ENCODE results near the gene RAB11FIP3. TPM values are rescaled to one million over a fixed set of nuclear protein-coding genes. Genes with fewer than 3 reads are reported as not detected.

The RAB11FIP3 gene
- total RNA-seq, 1 donor: 25.3 TPM

GRCh38 chr16:534856-535445 lies 109.5 kb downstream of the RAB11FIP3 start:
- H3K4me1 ChIP-seq (ENCODE audit: insufficient read depth, low read length): peaks cover 15% of the 10 kb centered on the region
- no peak overlapping the region for H2AFZ ChIP-seq (ENCODE audit: low read length)
- H3K79me2 ChIP-seq (ENCODE audit: insufficient read depth, low read length): peaks cover 98% of the 10 kb centered on the region
- H3K36me3 ChIP-seq (ENCODE audit: insufficient read depth, low read length): peaks cover 5% of the 10 kb centered on the region
- peak overlapping the region; percentile 39 for H3K27ac ChIP-seq (ENCODE audit: low read depth, low read length)
- no peak overlapping the region for H3K4me3 ChIP-seq (ENCODE audit: insufficient read depth, low read length)
- H3K4me2 ChIP-seq (ENCODE audit: insufficient read depth, low read length): peak overlapping the region; percentile 48
- TF ChIP-seq, protein P1, sequence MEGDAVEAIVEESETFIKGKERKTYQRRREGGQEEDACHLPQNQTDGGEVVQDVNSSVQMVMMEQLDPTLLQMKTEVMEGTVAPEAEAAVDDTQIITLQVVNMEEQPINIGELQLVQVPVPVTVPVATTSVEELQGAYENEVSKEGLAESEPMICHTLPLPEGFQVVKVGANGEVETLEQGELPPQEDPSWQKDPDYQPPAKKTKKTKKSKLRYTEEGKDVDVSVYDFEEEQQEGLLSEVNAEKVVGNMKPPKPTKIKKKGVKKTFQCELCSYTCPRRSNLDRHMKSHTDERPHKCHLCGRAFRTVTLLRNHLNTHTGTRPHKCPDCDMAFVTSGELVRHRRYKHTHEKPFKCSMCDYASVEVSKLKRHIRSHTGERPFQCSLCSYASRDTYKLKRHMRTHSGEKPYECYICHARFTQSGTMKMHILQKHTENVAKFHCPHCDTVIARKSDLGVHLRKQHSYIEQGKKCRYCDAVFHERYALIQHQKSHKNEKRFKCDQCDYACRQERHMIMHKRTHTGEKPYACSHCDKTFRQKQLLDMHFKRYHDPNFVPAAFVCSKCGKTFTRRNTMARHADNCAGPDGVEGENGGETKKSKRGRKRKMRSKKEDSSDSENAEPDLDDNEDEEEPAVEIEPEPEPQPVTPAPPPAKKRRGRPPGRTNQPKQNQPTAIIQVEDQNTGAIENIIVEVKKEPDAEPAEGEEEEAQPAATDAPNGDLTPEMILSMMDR (IDR thresholded peaks at IDR 0.05; ENCODE audit: extremely low read depth, low read depth, low read length): no peak
- H3K9me3 ChIP-seq (ENCODE audit: low read depth, low read length): no peaks in the 10 kb centered on the region
- H4K20me1 ChIP-seq (ENCODE audit: insufficient read depth, low read length): peaks cover 67% of the 10 kb centered on the region
- no peak for DNase-seq (ENCODE audit: insufficient read length, low spot score, missing footprints)
- no peaks in the 10 kb centered on the region for H3K27me3 ChIP-seq (ENCODE audit: insufficient read depth, low read length)

- H3K79me2 ChIP-seq (ENCODE audit: insufficient read depth, low read length): peaks cover 98% of the 10 kb centered on the region
- H4K20me1 ChIP-seq (ENCODE audit: insufficient read depth, low read length): peaks cover 66% of the 10 kb centered on the region
- no peaks in the 10 kb centered on the region for H3K27me3 ChIP-seq (ENCODE audit: insufficient read depth, low read length)
- TF ChIP-seq, protein P1 (IDR thresholded peaks at IDR 0.05; ENCODE audit: extremely low read depth, low read depth, low read length): no peak
- H3K4me3 ChIP-seq (ENCODE audit: insufficient read depth, low read length): no peak overlapping the region
- peaks cover 5% of the 10 kb centered on the region for H3K36me3 ChIP-seq (ENCODE audit: insufficient read depth, low read length)
- no peak overlapping the region for H2AFZ ChIP-seq (ENCODE audit: low read length)
- DNase-seq (ENCODE audit: insufficient read length, low spot score, missing footprints): peak; percentile 100
- no peaks in the 10 kb centered on the region for H3K9me3 ChIP-seq (ENCODE audit: low read depth, low read length)
- H3K27ac ChIP-seq (ENCODE audit: low read depth, low read length): peak overlapping the region; percentile 39
- H3K4me2 ChIP-seq (ENCODE audit: insufficient read depth, low read length): peak overlapping the region; percentile 48
- peaks cover 19% of the 10 kb centered on the region for H3K4me1 ChIP-seq (ENCODE audit: insufficient read depth, low read length)
Observed at GRCh38 chr16:535446-536405, 110.3 kb downstream of the RAB11FIP3 start.

- DNase-seq (ENCODE audit: insufficient read length, low spot score, missing footprints): no peak
- peaks cover 5% of the 10 kb centered on the region for H3K36me3 ChIP-seq (ENCODE audit: insufficient read depth, low read length)
- H3K27ac ChIP-seq (ENCODE audit: low read depth, low read length): no peak overlapping the region
- H3K4me2 ChIP-seq (ENCODE audit: insufficient read depth, low read length): no peak overlapping the region
- no peak overlapping the region for H2AFZ ChIP-seq (ENCODE audit: low read length)
- TF ChIP-seq, protein P1 (IDR thresholded peaks at IDR 0.05; ENCODE audit: extremely low read depth, low read depth, low read length): no peak
- H3K4me3 ChIP-seq (ENCODE audit: insufficient read depth, low read length): no peak overlapping the region
- H3K27me3 ChIP-seq (ENCODE audit: insufficient read depth, low read length): no peaks in the 10 kb centered on the region
- peaks cover 19% of the 10 kb centered on the region for H3K4me1 ChIP-seq (ENCODE audit: insufficient read depth, low read length)
- H3K79me2 ChIP-seq (ENCODE audit: insufficient read depth, low read length): peaks cover 98% of the 10 kb centered on the region
- peaks cover 65% of the 10 kb centered on the region for H4K20me1 ChIP-seq (ENCODE audit: insufficient read depth, low read length)
- H3K9me3 ChIP-seq (ENCODE audit: low read depth, low read length): no peaks in the 10 kb centered on the region
Observed at GRCh38 chr16:536746-537145, 111.3 kb downstream of the RAB11FIP3 start.

Measured in osteoblast (primary cell).